ENCODE data around the gene EIF4H.

Gene EIF4H

GRCh38 chr7:74176555-74176954 lies 2.4 kb downstream of the EIF4H start:
- peak overlapping the region in 2 of 3 experiments; percentile 29 to 54 for H3K27ac Mint-ChIP-seq
- no peaks in the 10 kb centered on the region for H3K27me3 Mint-ChIP-seq (ENCODE audit: low read depth)

GRCh38 chr7:74178632-74179031 lies 4.5 kb downstream of the EIF4H start:
- Mint-ChIP-seq H3K4me1 (peaks cover 49% of the 10 kb centered on the region), H3K27ac (peak overlapping the region; percentile 42 to 70 (median 65)), H3K36me3 (ENCODE audit: low read depth) (peaks cover 34% of the 10 kb centered on the region), H3K9me3 (no peaks in the 10 kb centered on the region), H3K27me3 (ENCODE audit: low read depth) (no peaks in the 10 kb centered on the region), H3K4me3 (peak overlapping the region; percentile 49 to 65 (median 59))
- TF ChIP-seq CTCF (IDR thresholded peaks at IDR 0.05; ENCODE audit: unreplicated experiment in 3 of 3), result no peak

More at GRCh38 chr7:74176555-74176954, 2.4 kb downstream of the EIF4H start:
- no peaks in the 10 kb centered on the region for H3K9me3 Mint-ChIP-seq
- H3K4me3 Mint-ChIP-seq, result peak overlapping the region; percentile 87 to 96 (median 93)
- peaks cover 23% of the 10 kb centered on the region for H3K36me3 Mint-ChIP-seq (ENCODE audit: low read depth)
- peaks cover 48% of the 10 kb centered on the region for H3K4me1 Mint-ChIP-seq
- TF ChIP-seq CTCF (IDR thresholded peaks at IDR 0.05; ENCODE audit: unreplicated experiment in 3 of 3), result no peak

GRCh38 chr7:74179935-74180604 lies 5.9 kb downstream of the EIF4H start:
- H3K36me3 Mint-ChIP-seq (ENCODE audit: low read depth), result peaks cover 34% of the 10 kb centered on the region
- no peaks in the 10 kb centered on the region for H3K27me3 Mint-ChIP-seq (ENCODE audit: low read depth)
- H3K27ac Mint-ChIP-seq, result no peak overlapping the region
- H3K4me3 Mint-ChIP-seq, result no peak overlapping the region
- TF ChIP-seq CTCF (IDR thresholded peaks at IDR 0.05; ENCODE audit: unreplicated experiment in 3 of 3), result no peak
- H3K4me1 Mint-ChIP-seq, result peaks cover 53% of the 10 kb centered on the region
- H3K9me3 Mint-ChIP-seq, result no peaks in the 10 kb centered on the region

GRCh38 chr7:74180866-74181265 lies 6.7 kb downstream of the EIF4H start:
- no peak for TF ChIP-seq CTCF (IDR thresholded peaks at IDR 0.05; ENCODE audit: unreplicated experiment in 3 of 3)
- Mint-ChIP-seq H3K9me3 (no peaks in the 10 kb centered on the region), H3K27me3 (ENCODE audit: low read depth) (no peaks in the 10 kb centered on the region), H3K4me3 (no peak overlapping the region), H3K4me1 (peaks cover 45% of the 10 kb centered on the region), H3K36me3 (ENCODE audit: low read depth) (peaks cover 34% of the 10 kb centered on the region), H3K27ac (no peak overlapping the region)

- TF ChIP-seq CTCF (IDR thresholded peaks at IDR 0.05; ENCODE audit: unreplicated experiment in 3 of 3), result no peak
- no peaks in the 10 kb centered on the region for H3K27me3 Mint-ChIP-seq (ENCODE audit: low read depth)
- peaks cover 30% of the 10 kb centered on the region for H3K36me3 Mint-ChIP-seq (ENCODE audit: low read depth)
- H3K4me1 Mint-ChIP-seq, result peaks cover 36% of the 10 kb centered on the region
- no peak overlapping the region for H3K27ac Mint-ChIP-seq
- H3K4me3 Mint-ChIP-seq, result no peak overlapping the region
- H3K9me3 Mint-ChIP-seq, result no peaks in the 10 kb centered on the region
Observed at GRCh38 chr7:74181821-74182220, 7.7 kb downstream of the EIF4H start.
